DMS 273 treated with DMSO at 0.1 percent for 48 hours (cell line): ENCODE results near the gene LCE1F.

Experiments used
- DNase-seq: peaks from one replicate; lab custom pipeline; 2025; lab: John Stamatoyannopoulos, UW

LCE1F gene

DNA sequence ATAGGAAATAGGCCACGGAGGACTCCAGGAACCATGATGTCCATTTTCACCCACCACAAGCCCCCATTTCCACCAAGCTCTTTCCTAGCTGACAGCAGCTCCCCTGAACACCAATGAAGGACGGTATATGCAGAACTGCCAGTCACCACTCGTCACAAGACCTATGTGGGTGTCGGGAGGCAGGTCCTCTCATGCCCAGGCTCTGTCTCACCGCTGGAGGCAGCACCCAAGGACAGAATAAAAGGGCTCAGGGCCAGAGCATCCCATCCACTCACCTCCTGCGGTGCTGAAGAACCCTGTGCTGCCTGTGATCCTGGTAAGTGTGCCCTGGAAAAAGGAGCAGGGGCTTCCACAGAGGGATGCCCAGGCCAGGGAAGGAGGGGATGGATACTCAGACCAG lies at the start of gene LCE1F:
Gene LCE1F (plus strand): TSS at position 266 of the 400 bp plus-strand sequence. CDS start 1,232 bp downstream, outside the sequence.
- no peak for DNase-seq

DNA sequence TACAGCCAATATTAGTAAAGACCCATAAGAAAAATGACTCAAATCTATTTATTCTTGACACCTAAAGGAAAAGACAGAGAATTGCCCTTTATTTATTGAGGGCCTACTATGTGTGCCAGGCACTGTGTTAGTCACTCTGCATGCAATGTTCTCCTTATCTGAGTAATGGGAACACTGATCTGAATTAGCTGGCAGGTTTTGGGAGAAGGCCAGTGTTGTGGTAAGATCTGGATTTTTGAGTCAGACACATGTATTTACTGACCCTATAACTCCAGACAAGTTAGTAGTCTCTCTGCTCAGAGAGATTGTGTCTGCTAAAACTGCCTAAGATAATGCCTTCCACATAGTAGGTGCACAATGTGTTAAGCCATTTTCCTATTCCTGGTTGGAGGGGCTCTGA lies 49.7 kb upstream of the LCE1F start:
- no peak for DNase-seq

GRCh38 chr1:152728986-152729385 lies 46.0 kb upstream of the LCE1F start:
- no peak for DNase-seq

DNA sequence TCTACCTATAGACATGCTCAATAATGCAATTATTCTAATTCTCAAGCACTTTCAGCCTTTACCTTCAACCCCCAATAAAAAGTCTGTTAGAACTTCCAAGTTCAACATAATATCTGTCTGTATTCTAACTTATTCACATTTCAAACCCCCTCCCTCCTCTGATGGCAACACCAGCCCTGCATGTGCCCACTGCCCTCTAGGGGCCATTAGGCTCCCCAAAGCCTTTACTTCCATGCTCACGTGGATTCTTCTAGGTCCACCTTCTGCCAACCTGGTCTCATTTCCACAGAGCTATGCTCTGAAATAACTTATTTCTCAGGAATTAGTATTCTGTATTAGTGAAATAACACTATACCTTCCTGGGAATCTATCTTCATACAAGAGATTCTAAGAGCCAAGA lies 39.3 kb upstream of the LCE1F start:
- no peak for DNase-seq

- DNase-seq: no peak
Observed at GRCh38 chr1:152737997-152738396, 36.9 kb upstream of the LCE1F start.

DNA sequence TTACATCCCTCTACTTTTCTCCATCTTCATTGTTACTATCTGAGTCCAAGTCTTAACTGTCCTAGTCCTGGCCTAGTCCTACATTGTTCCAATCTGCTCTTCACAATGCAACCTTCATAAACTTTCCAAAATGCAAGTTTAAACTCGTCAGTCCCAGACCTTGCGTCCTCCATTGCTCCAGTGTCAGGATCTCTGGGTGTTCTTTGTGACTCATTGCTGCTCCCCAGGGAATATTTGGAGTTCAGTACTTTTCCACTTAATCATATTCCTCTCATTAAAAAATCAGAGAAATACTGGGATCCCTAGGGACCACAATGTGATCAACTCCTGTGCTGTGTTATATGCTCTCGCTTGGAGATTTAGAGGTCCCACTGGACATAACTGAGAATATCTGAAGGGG lies 35.1 kb upstream of the LCE1F start:
- DNase-seq: no peak

DNA sequence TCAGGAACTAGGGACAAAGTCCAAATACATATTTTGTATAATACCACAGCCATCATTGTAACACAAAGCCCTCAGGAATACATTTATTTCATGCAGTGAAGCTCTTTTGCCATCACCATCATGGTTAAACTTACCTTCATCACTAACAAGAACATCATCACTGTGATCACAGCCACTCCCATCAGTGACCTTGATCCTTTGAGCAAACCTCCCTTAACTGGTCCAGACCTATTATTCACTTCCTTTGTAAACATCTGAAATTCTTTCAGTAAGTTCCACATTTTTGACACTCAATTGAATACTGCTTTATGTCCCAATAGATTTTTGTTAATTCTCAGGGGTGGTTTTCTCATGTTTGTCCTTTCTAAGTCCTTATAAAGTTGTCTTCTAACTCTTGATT lies 33.3 kb upstream of the LCE1F start:
- no peak for DNase-seq

DNA sequence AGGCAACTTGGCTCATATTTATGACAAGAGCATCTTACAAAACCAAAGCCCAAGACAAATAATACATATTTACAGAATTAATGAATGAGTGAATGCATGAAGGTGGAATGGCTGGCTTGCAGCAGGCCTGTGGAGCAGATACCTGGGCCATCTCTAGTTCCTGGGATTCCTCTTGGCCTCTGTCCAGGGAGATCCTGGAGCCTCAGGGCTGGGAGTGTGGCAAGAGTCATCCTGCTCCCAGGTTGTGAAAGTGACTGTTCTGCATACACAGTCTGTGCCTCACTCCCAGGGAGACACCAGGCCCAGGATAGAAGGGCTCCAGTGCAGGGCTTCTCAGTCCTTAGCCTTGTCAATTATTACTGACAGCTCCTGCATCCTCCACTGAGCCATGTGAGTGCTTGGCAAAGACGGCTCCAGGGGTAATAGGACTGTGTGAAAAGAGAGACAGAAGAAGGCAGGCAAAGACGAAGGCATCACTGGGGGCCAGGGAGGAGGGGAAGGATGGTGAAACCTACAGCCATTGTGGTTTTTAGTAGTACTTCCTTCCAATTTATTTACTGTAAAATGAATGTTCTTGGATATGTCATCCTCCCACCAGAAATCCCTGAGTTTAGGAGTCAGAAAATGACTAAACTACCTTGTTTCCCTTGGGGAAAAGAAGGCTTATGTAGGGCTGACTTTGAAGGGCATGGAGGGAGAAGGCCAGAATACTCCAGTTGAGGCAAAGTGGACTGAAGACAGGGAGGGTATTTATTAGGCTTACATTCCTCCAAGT lies 31.4 kb upstream of the LCE1F start:
- no peak for DNase-seq

- DNase-seq: no peak
Observed at GRCh38 chr1:152745289-152745704, 29.6 kb upstream of the LCE1F start.

- no peak for DNase-seq
Observed at GRCh38 chr1:152745765-152746444, 29.0 kb upstream of the LCE1F start.

DNA sequence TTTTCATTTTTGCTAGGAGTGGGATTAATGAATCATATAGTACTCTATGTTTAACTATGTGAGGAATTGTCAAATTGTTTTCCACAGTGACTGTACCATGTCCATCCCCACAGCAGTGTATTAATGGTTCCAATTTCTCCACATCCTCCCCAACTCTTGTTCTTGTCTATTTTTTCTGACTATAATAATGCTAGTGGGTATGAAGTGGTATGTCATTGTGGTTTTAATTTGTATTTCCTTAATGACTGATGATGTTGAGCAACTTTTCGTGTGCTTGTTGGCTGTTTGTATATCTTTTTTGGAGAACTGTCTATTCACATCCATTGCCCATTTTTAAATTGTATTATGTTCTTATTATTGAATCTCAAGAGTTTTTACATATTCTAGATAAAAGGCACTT lies 27.1 kb upstream of the LCE1F start:
- DNase-seq: no peak

DNA sequence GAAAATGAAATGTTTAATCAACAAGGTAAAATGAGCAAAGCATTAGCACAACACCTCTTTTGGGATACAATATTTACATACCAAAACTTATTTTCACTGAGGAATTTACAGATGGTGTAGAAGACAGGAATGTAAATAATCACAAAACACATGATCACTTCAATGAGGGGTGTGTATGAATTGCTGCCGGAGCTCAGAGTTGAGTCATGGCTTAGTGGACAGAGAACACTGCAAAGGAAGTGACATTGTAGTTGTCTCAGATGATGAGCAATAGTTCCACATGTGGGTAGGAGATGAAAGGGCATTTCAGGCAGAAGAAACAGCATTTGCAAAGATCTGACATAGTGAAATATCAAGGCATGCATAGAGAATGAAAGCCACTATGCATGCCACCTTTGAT lies 22.7 kb upstream of the LCE1F start:
- no peak for DNase-seq

DNA sequence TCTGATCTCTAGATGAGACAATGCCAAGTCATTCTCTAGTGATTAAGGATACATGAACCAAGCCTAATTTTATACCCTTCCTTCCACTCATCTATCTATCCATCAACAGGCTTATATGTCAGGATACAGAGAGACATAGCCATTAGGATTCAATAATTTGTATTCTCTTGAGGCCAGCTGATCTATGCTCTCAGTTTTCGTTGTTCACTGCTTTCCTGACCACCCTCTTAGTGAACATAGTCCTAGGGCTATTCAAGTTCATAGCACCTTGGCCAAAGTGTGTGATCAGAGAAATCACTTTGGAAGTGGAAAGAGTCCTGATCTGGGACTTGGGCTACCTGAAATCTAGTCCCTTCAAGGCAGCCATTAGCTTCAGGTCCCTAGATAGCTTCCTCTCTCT lies 21.4 kb upstream of the LCE1F start:
- DNase-seq: no peak

- no peak for DNase-seq
Observed at GRCh38 chr1:152756872-152757271, 18.1 kb upstream of the LCE1F start.

DNA sequence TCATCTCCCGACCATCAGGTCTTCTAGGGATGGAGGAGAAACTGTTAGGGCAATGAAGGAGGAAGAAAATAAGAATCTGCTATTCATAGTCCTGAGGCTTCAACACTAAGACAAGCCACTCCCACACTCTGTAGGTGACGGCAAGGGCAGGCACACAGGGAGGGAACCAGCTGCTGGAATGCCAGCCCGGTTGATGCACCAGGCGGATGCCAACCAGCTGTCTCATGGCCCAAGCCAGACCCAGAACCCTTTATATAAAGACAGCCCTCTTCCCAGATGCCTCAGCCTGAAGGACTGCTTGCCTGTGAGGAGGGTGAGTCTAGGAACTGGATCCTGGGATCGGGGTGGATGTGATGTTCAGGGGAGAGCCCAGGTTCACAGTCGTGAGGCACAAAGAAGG lies 17.2 kb upstream of the LCE1F start, which contains the start of gene KPRP:
Gene KPRP (plus strand): TSS at position 279 of the 400 bp plus-strand sequence. CDS start 1,564 bp downstream, outside the sequence.
- no peak for DNase-seq

- no peak for DNase-seq
Observed at GRCh38 chr1:152758636-152759035, 16.3 kb upstream of the LCE1F start.

- no peak for DNase-seq
Observed at GRCh38 chr1:152759453-152760173, 15.3 kb upstream of the LCE1F start.

DNA sequence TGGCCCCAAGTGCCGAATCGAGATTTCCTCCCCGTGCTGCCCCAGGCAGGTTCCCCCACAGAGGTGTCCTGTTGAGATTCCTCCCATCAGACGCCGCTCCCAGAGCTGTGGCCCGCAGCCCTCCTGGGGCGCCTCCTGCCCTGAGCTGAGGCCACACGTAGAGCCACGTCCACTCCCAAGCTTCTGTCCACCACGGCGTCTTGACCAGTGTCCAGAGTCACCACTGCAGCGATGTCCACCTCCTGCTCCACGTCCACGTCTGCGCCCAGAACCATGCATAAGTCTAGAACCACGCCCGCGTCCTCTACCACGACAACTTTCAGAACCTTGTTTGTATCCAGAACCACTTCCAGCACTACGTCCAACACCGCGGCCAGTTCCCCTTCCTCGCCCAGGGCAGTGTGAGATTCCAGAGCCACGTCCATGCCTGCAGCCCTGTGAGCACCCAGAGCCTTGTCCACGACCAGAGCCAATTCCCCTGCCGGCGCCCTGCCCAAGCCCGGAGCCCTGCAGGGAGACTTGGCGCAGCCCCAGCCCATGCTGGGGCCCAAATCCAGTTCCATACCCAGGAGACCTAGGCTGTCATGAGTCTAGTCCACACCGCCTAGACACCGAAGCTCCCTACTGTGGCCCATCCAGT lies 14.3 kb upstream of the LCE1F start:
- no peak for DNase-seq

- no peak for DNase-seq
Observed at GRCh38 chr1:152761609-152762213, 13.2 kb upstream of the LCE1F start.

DNA sequence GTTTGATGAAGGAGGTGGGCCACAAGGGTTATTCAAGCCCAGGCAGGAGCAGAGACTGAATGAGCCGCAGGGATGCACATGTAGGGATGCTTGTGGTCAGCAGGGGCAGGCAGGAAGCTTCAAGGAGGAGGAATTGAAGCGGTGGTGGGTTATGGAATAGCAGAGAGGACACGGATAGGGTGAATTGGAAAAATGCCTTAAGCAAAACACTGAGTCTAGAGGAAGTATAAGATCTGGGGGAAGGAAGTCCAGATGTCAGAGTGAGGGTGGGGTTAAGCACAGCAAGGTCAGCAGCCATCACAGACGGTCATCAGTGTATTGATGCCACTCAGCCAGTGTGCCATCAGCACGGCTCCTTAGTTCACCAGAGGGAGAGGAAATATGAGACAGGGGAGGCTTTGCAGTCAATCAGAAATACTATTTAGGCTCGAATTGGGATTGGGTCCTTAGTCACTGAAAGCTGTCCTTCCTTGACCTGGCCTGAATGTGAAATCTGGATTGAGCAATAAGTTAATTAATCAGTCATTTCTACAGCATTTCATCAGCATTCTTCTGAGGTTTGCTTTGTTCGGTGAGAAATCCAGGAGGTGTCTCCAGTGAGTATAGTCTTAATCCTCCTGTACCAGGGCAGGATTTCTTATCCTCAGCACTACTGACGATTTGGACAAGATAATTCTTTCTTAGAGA lies 6.0 kb upstream of the LCE1F start:
- DNase-seq: no peak

GRCh38 chr1:152770411-152770810 lies 4.5 kb upstream of the LCE1F start:
- no peak for DNase-seq
